ENCODE results near the gene POLA1.

DNA sequence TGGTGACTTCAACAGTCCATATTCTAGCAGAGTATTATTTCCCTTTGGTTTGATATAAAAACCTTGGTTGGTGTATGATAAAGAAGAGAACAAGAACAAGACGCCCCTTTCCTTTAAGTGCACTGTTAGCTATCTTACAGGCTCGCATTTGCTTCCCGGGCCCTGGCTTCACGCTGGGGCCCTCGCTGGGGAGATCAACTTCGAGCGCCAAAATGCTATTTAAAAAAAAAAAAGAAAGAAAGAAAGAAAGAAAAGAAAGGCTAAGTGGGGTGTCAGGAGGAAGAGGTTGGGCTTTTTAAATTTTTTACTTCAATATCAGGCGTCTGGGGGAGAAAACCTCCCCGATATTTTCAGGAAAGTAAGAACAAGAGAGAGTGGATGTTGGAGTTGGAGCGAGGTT, 310.3 kb downstream of the POLA1 start:
- TF ChIP-seq, protein P1, sequence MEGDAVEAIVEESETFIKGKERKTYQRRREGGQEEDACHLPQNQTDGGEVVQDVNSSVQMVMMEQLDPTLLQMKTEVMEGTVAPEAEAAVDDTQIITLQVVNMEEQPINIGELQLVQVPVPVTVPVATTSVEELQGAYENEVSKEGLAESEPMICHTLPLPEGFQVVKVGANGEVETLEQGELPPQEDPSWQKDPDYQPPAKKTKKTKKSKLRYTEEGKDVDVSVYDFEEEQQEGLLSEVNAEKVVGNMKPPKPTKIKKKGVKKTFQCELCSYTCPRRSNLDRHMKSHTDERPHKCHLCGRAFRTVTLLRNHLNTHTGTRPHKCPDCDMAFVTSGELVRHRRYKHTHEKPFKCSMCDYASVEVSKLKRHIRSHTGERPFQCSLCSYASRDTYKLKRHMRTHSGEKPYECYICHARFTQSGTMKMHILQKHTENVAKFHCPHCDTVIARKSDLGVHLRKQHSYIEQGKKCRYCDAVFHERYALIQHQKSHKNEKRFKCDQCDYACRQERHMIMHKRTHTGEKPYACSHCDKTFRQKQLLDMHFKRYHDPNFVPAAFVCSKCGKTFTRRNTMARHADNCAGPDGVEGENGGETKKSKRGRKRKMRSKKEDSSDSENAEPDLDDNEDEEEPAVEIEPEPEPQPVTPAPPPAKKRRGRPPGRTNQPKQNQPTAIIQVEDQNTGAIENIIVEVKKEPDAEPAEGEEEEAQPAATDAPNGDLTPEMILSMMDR (IDR thresholded peaks at IDR 0.05) = no peak
- TF ChIP-seq POLR2A (IDR thresholded peaks at IDR 0.05) = no peak

All from testis (tissue), 2 donors.